ENCODE measurements around the gene ICAM4.

- TF ChIP-seq CTCF (IDR thresholded peaks at IDR 0.05; ENCODE audit: borderline replicate concordance, extremely low read depth, low read length, poor library complexity, severe bottlenecking) (no peak), EZH2 (IDR thresholded peaks at IDR 0.05; ENCODE audit: borderline replicate concordance, low read depth, low read length, severe bottlenecking) (no peak)
These were observed 7.0 kb downstream of the ICAM4 start for GRCh38 chr19:10293637-10294367.

All from DND-41 (cell line).